Stimulated activated CD8-positive, alpha-beta memory T cell treated with anti-CD3 and anti-CD28 coated beads, Interleukin-7, amount 100 ng/mL, for 1 hour (primary cell): ENCODE data around the gene ATP4B.

Source experiments
- DNase-seq, 2 donors: peaks; one replicate each; pipeline ENCODE4 v3.0.0-alpha.2; 2020; ENCODE audit warnings: low read depth in 2 of 2

ATP4B gene

GRCh38 chr13:113642563-113642962 lies 15.4 kb downstream of the ATP4B start:
- no peak for DNase-seq

- no peak for DNase-seq
Measured at GRCh38 chr13:113641426-113641825, 16.6 kb downstream of the ATP4B start.

- DNase-seq = no peak
Measured at GRCh38 chr13:113639616-113640262, 18.3 kb downstream of the ATP4B start.

- DNase-seq = no peak
Measured at GRCh38 chr13:113638806-113639205, 19.2 kb downstream of the ATP4B start.

- DNase-seq = no peak
Measured at GRCh38 chr13:113638173-113638746, 19.7 kb downstream of the ATP4B start.

- no peak for DNase-seq
Measured at GRCh38 chr13:113637262-113638160, 20.5 kb downstream of the ATP4B start.

GRCh38 chr13:113636266-113636963 lies 21.6 kb downstream of the ATP4B start:
- DNase-seq = no peak

GRCh38 chr13:113635709-113636108 lies 22.3 kb downstream of the ATP4B start:
- DNase-seq = no peak

GRCh38 chr13:113635048-113635420 lies 23.0 kb downstream of the ATP4B start:
- no peak for DNase-seq

GRCh38 chr13:113634279-113635047 lies 23.5 kb downstream of the ATP4B start:
- no peak for DNase-seq

GRCh38 chr13:113633485-113633873 lies 24.5 kb downstream of the ATP4B start:
- DNase-seq = no peak

- no peak for DNase-seq
Measured at GRCh38 chr13:113632706-113633484, 25.1 kb downstream of the ATP4B start.

- DNase-seq = no peak
Measured at GRCh38 chr13:113631341-113632095, 26.5 kb downstream of the ATP4B start.

- DNase-seq = no peak
Measured at GRCh38 chr13:113630804-113631203, 27.2 kb downstream of the ATP4B start.

GRCh38 chr13:113630296-113630695 lies 27.7 kb downstream of the ATP4B start:
- DNase-seq = no peak

- DNase-seq = no peak
Measured at GRCh38 chr13:113629866-113630265, 28.1 kb downstream of the ATP4B start.

- no peak for DNase-seq
Measured at GRCh38 chr13:113628291-113629270, 29.4 kb downstream of the ATP4B start.

- DNase-seq = no peak
Measured at GRCh38 chr13:113627136-113627535, 30.9 kb downstream of the ATP4B start.
